Keratinocyte (primary cell): Measurements from ENCODE around the gene RFC3.

Source experiments
- CTCF ChIP-seq, 3 experiments: IDR thresholded peaks in 1 of 3; conservative IDR thresholded peaks in 1 of 3; optimal IDR thresholded peaks in 1 of 3; 2 replicates in 2 of 3; 3 replicates in 1 of 3; pipeline versions ENCODE3 to v1.5.1; 2011; ENCODE audit warnings: low read length in 3 of 3, mild to moderate bottlenecking in 3 of 3, moderate library complexity in 2 of 3, control low read depth in 1 of 3, inconsistent platforms in 1 of 3; ENCODE audit not compliant: insufficient read depth in 2 of 3; ENCODE audit errors: extremely low read depth in 1 of 3
- EZH2 ChIP-seq: IDR thresholded peaks from one replicate; pipeline ENCODE4 v1.6.1; 2012; ENCODE audit warnings: inconsistent platforms, mild to moderate bottlenecking, low read length, moderate library complexity

GRCh38 chr13:33863188-33863789, 45.3 kb downstream of the RFC3 start:
- TF ChIP-seq CTCF (optimal IDR thresholded peaks at IDR 0.05 in 1 of 3, IDR thresholded peaks at IDR 0.05 in 1 of 3, conservative IDR thresholded peaks at IDR 0.05 in 1 of 3; ENCODE audit: extremely low read depth in 1 of 3, insufficient read depth in 2 of 3, low read length in 3 of 3) (no peak), EZH2 (no peak)
